Endothelial cell of hepatic sinusoid (primary cell): ENCODE measurements around the gene DUSP7.

Experiments used
- in situ Hi-C: cut with HindIII; loops from 2 replicates; pipeline ENCODE4 v1.10.0; 2017; ENCODE audit warnings: low sequenced_read_pairs

The DUSP7 gene

GRCh38 chr3:52017586-52017985, 38.8 kb downstream of the DUSP7 start:
- in situ Hi-C loops = no loop called here

DNA sequence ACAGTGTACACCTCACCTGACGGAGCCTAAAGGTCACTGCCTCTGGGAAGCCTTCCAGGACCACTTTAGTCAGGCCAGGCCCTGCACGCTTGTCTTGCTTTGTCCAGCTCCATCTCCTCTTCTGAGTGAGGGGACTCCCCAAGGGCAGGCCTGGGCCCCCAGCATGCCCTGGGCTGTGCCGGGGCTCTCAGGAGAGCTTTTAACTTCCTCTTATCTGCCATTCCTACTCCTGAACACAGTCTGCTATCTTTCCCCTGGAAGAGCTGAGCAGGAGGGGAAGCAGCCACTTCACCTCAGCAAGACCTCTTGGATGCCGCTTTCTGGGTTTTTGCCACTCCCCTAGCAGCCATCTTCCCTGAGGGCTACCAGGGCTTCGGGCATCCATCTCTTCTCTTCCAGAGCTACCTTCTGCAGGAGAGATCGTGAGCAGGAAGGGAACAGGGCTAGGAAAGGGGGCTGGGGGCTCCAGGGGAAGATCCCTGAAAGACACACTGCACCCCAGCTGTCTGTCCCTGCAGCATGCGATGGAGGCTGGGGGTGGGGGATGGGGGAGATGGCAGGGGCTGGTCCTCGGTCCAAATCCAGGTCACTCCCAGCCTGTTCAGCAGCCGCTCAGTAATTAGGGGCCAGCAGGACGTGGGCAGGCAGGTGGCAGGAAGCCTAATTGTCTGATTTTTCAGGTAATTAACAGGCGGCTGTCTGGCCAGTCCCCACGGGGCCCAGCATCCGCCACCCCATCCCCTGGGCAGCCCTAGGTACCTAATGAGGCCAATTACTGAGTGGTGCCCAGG, 40.7 kb downstream of the DUSP7 start:
- in situ Hi-C loops = no loop called here

DNA sequence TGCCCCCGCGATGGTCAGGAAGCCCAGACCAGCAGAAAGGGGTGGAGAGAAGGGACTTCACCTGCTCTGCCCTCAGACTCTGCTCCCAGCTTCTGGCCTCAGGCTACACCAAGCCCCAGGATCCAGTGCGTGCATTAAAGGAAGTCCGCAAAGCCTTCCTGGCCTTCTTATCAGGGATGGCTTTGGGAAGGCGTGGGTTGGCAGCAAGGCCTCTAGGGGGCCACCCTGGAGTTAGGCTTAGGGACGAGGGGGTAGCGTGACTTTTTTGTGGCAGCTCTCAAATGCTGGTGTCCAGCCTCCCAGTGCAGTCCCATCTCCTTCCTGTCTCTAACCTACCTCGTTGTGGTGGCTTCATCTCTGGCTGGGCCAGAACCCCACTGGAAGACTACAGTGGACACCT, 41.8 kb downstream of the DUSP7 start:
- in situ Hi-C loops = loop anchor here (5.0 kb wide), 1 partner anchor 93 kb away; no protein-coding TSS in a partner anchor

GRCh38 chr3:52013802-52014598, 42.4 kb downstream of the DUSP7 start:
- in situ Hi-C loops = loop anchor here (5.0 kb wide), 1 partner anchor 93 kb away; no protein-coding TSS in a partner anchor

DNA sequence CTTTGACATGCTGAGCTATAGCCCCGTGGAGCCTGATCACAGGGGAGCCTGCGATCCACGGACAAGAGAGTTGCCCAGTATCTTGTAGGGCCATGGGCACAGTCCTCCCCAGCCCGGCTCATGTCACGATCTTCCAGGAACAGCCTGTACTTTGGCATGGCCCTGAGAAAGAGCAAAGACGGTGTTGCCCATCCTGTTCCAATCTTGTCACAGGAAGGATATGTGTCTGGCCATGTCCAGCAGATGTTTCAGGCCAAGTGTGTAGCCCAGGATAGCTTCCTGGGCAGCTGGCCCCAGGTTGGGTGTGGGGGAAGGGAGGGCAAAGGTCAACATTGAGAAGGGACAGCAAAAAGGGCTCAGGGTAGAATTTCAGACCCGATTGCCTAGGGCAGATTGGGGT, 43.7 kb downstream of the DUSP7 start:
- in situ Hi-C loops = loop anchor here (5.0 kb wide), 1 partner anchor 95 kb away; no protein-coding TSS in a partner anchor

GRCh38 chr3:52010431-52010830, 45.9 kb downstream of the DUSP7 start:
- in situ Hi-C loops = loop anchor here (5.0 kb wide), 1 partner anchor 97 kb away; no protein-coding TSS in a partner anchor

- in situ Hi-C loops = no loop called here
Measured at GRCh38 chr3:52007291-52007690, 49.1 kb downstream of the DUSP7 start.

- in situ Hi-C loops = no loop called here
Measured at GRCh38 chr3:52006820-52007133, 49.6 kb downstream of the DUSP7 start.

GRCh38 chr3:52006017-52006819, 50.2 kb downstream of the DUSP7 start:
- in situ Hi-C loops = no loop called here

GRCh38 chr3:52005571-52005986, 50.8 kb downstream of the DUSP7 start:
- in situ Hi-C loops = no loop called here

DNA sequence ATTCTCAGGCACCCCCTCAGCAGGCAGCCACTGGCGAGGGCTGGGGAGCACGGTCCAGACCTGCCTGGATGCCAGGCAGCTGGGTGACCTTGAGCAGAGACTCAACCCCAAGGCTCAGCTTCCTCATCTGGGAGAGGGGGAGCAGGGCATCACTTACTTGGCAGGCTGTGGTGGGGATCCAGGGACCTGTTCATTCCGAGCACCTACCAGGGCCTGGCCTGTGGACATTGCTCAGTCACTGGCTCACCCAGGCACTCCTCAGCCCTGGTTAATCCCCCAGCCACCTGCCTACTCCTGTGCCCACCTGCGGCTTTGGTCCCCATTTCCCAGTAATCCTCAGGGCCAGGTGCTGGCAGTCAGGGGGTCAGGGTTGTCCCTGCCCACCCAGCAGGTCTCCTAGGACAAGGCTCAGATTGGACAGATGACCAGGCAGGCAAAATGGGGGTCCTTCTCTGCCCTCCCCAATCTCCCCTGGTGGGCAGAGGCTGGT, 51.4 kb downstream of the DUSP7 start:
- in situ Hi-C loops = no loop called here

GRCh38 chr3:52004163-52004787, 52.1 kb downstream of the DUSP7 start:
- in situ Hi-C loops = no loop called here

DNA sequence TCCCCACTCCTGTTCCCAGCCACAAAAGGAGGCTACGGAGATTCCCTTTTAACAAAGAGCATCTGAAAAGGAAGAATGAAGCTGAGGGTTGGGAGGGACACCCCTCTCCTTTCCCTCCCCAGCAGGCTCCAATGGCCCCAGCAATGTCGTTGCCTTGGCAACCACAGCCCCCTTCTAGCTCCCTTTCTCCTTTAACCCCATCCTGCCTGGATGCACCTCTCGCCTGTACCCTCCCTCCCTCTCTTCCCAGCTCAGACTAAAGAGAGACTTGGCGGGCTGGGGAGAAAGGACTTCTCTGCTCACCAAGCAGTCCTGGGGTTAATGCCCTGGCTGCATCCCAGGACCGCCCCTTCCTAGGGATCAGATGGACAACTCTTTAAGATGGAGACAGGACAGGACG, 53.6 kb downstream of the DUSP7 start:
- in situ Hi-C loops = no loop called here

DNA sequence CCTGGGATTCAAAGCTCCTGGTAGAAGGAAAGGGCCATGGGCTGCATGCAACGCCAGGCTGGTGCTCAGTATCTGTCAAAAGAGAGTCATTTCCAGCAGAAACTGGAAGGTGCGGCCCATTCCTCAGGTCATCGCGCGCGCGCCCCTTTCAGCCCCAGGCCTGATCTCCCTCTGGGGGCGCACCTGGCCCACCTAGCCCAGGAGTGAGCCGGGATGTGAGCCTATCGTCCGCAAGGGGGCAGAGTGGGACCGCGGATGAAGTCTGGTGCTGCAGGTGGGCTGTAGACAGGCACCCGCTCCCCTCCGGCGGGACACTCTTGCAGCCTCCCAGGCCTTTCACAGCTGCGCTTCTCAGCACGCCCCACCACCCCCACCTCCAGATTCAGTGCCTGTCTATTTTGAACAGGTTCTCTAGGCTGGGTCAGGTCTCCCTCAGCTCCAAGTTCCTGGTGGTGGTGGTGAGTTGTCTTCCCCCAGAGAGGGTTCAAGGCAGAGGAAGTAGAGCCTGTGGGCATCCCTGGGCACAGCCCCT, 54.9 kb downstream of the DUSP7 start:
- in situ Hi-C loops = no loop called here

DNA sequence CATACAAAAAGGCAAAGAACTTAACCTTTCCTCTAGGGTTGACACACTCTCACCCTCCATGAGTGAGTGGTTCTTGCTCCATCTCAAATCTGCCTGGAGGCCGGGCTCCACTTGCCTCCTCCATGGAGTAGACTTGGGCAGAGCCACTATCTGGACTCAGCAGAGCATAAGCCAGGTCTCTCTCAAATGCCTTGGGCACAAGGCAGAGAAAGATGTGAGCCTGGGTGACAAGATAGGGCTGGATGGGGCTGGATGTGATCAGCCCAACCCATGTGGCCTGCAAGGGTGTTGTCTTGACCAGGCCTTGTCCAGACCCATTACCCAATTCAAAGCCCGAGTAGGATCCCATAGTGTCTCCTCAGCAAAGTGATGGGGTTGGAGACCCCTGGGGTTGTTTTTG, 56.5 kb downstream of the DUSP7 start:
- in situ Hi-C loops = loop anchor here (5.0 to 10.0 kb wide), 3 partner anchors 47 to 405 kb away; partner anchors contain the start of genes PARP3 and RRP9
